Kidney epithelial cell (primary cell): Measurements from ENCODE around the gene SCARF2. TPM values are rescaled to one million over a fixed set of nuclear protein-coding genes. Genes with fewer than 3 reads are reported as not detected.

Experiments used
- DNase-seq: peaks from one replicate; pipeline ENCODE4 v3.0.0-alpha.2; 2010; ENCODE audit warnings: low read depth
- H3K27me3 ChIP-seq: 2 replicates; pipeline ENCODE4 v1.6.0; 2011; ENCODE audit warnings: low read length; ENCODE audit not compliant: control insufficient read depth, insufficient read depth
- H3K36me3 ChIP-seq: 2 replicates; pipeline ENCODE4 v1.5.1; 2011; ENCODE audit warnings: low read length; ENCODE audit not compliant: control insufficient read depth, insufficient read depth
- H3K4me3 ChIP-seq: 2 replicates; pipeline ENCODE4 v1.5.1; 2011; ENCODE audit warnings: low read depth, mild to moderate bottlenecking, control low read depth, low read length
- CTCF ChIP-seq: IDR thresholded peaks from 2 replicates; pipeline ENCODE4 v1.5.1; 2011; ENCODE audit warnings: mild to moderate bottlenecking, moderate library complexity, low read length, control low read depth, inconsistent platforms; ENCODE audit not compliant: insufficient read depth, poor library complexity, severe bottlenecking
- total RNA-seq: library from RNA; depleted of rRNA; stranded (reverse); fragments of >200 nt; gene quantifications from 2 replicates; pipeline ENCODE4 v1.2.3, GENCODE V29; 2015

SCARF2 gene
- total RNA-seq, 1 donor from 2014 or later: 33.6 TPM

DNA sequence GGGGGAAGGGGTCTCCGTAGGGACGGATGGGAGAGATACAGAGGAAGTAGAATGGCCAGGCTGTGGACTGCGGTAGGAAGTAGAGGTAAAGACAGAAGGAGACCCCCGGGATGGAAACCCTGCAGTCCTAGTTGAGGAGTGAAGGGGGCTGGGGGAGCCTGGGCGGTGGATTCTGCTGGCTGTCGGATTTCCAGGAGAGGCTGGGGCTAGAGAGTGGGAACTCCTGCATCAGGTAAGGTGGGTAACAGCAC, 727 bp upstream of the SCARF2 start:
- Histone ChIP-seq H3K36me3 (no peaks in the 10 kb centered on the region), H3K27me3 (peaks cover 7% of the 10 kb centered on the region), H3K4me3 (peak overlapping the region; percentile 65)
- DNase-seq: no peak
- TF ChIP-seq CTCF: no peak

DNA sequence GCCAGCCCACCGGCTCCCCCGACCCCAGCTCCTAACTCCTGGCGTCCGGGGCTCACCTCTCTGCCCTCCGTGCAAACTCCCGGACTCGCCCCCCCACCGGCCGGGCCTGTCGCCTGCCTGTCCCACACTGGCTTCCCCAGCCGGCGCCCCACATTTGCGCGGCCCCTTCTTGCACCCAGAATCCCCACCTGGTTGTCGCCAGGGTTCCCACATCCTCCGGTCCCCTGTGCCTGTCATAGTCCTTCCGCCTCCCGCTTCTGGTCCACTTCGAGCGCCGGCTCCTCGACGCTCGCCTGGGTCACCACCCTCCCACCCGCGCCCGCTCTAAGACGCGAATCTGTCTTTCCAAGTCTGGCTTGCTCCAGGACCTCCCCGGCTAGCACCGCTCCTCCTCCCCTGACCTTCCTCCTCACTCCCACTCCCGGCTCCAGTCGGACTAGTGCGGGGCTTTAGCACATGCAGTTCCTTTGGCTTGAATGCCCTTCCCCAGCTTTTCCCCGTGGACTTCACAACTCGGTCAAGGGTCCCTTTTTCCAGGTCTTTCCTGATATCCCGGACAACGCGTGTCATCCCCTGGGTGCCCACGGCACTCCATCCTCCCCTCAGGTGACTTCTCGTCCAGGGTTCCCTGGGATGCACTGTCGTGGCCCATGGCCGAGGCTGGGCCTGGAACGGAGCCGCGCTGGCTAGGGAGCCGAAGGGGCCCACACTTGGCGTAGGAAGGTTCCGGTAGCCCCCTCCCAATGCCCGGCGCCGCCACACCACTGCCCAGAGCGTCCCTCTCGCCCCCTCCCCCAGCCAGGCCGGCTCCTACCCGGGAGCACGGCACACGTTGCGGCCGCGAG, 635 bp downstream of the SCARF2 start:
- no peak for DNase-seq
- peak overlapping the region; percentile 65 for H3K4me3 ChIP-seq
- H3K27me3 ChIP-seq: peaks cover 7% of the 10 kb centered on the region
- H3K36me3 ChIP-seq: no peaks in the 10 kb centered on the region
- TF ChIP-seq CTCF: no peak

GRCh38 chr22:20436307-20436767, 1.3 kb downstream of the SCARF2 start:
- peaks cover 13% of the 10 kb centered on the region for H3K27me3 ChIP-seq
- H3K4me3 ChIP-seq: peak overlapping the region; percentile 65
- H3K36me3 ChIP-seq: no peaks in the 10 kb centered on the region
- no peak for TF ChIP-seq CTCF
- DNase-seq: no peak

DNA sequence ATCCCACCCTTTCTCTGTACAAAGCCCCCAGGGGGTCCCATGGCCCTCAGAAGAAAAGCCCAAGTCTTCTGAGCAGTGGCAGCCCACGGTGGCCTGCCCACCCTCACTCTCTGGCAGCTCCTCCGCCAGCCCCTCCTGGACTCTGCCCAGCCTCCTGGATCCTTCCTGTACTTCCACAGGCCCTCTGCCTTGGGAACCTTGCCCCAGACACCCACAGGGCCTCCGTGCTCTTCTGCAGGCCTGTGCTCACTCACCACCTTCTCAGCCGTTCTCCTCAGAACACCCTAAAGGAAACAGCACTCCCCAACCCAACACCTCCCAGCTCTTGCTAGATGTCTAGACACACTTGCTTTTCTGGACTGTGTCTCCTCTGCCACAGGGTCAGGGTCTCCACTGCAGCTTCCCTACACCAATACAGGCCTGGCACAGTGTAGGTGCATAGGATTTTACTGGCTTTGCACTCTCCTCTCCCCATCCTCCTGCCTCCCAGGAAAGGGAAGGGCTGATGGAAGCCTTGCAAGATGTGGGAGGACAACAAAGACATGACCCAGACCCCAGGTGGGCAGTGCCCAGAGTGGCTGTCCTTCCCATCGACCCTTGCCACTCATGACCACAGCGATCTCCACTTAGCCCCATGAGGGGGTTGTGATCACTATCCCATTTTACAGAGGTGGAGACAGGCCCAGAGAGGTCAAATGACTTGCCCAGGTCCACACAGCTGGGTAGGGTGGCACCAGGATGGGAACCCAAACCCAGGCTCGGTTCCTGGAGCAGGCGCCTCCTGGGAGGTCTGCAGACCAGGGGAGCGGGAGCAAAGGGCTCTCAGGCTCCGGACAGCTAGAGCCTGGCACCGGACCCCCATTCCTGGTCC, 2.0 kb downstream of the SCARF2 start:
- TF ChIP-seq CTCF: no peak
- Histone ChIP-seq H3K27me3 (peaks cover 20% of the 10 kb centered on the region), H3K36me3 (no peaks in the 10 kb centered on the region), H3K4me3 (peak overlapping the region; percentile 65)
- no peak for DNase-seq

- Histone ChIP-seq H3K36me3 (no peaks in the 10 kb centered on the region), H3K4me3 (no peak overlapping the region), H3K27me3 (peaks cover 29% of the 10 kb centered on the region)
- DNase-seq: no peak
- TF ChIP-seq CTCF: no peak
These were observed 2.9 kb downstream of the SCARF2 start for GRCh38 chr22:20434773-20435172.
